CD4-positive, alpha-beta T cell treated with Interferon alpha-2 for 1 hour (primary cell): Measurements from ENCODE around the gene ACKR4.
"Not testable (repeated sequence)": the region's sequence is repeated elsewhere in the genome, so short reads cannot be mapped to it uniquely, and the experiment has no call there.

ENCODE experiments used
- DNase-seq, 2 donors: peaks; one replicate each; pipeline ENCODE4 v3.0.0-alpha.2; 2020 to 2022

ACKR4 gene

GRCh38 chr3:132595014-132595413 is 2.1 kb upstream of the ACKR4 start:
- DNase-seq: no peak

GRCh38 chr3:132596326-132596725 is 744 bp upstream of the ACKR4 start:
- no peak for DNase-seq

GRCh38 chr3:132597660-132598059 is 590 bp downstream of the ACKR4 start:
- DNase-seq: no peak

GRCh38 chr3:132598181-132598580 is 1.1 kb downstream of the ACKR4 start:
- DNase-seq: no peak

GRCh38 chr3:132600614-132601013 is 3.5 kb downstream of the ACKR4 start:
- DNase-seq: not testable (repeated sequence)

- no peak for DNase-seq
Observed at GRCh38 chr3:132605374-132605792, 8.3 kb downstream of the ACKR4 start.

- no peak for DNase-seq
Observed at GRCh38 chr3:132606085-132606484, 9.0 kb downstream of the ACKR4 start.

GRCh38 chr3:132606620-132607019 is 9.6 kb downstream of the ACKR4 start:
- DNase-seq: not testable (repeated sequence)

GRCh38 chr3:132615301-132615700 is 18.2 kb downstream of the ACKR4 start:
- DNase-seq: not testable (repeated sequence)

- no peak for DNase-seq
Observed at GRCh38 chr3:132615881-132616280, 18.8 kb downstream of the ACKR4 start.

- DNase-seq: no peak
Observed at GRCh38 chr3:132616780-132617179, 19.7 kb downstream of the ACKR4 start.

GRCh38 chr3:132622148-132622547 is 25.1 kb downstream of the ACKR4 start:
- no peak for DNase-seq

- no peak for DNase-seq
Observed at GRCh38 chr3:132622761-132623160, 25.7 kb downstream of the ACKR4 start.

- DNase-seq: no peak
Observed at GRCh38 chr3:132623646-132624045, 26.6 kb downstream of the ACKR4 start.

GRCh38 chr3:132624790-132625189 is 27.7 kb downstream of the ACKR4 start:
- DNase-seq: no peak

- DNase-seq: no peak
Observed at GRCh38 chr3:132625613-132626012, 28.5 kb downstream of the ACKR4 start.

GRCh38 chr3:132626955-132627354 is 29.9 kb downstream of the ACKR4 start:
- DNase-seq: no peak

- DNase-seq: no peak
Observed at GRCh38 chr3:132628157-132628556, 31.1 kb downstream of the ACKR4 start.

GRCh38 chr3:132629928-132630327 is 32.9 kb downstream of the ACKR4 start:
- DNase-seq: no peak

GRCh38 chr3:132630612-132631011 is 33.5 kb downstream of the ACKR4 start:
- no peak for DNase-seq

- DNase-seq: no peak
Observed at GRCh38 chr3:132635052-132635451, 38.0 kb downstream of the ACKR4 start.

GRCh38 chr3:132637590-132637989 is 40.5 kb downstream of the ACKR4 start:
- DNase-seq: no peak

- DNase-seq: no peak
Observed at GRCh38 chr3:132638706-132639105, 41.6 kb downstream of the ACKR4 start.

- not testable (repeated sequence) for DNase-seq
Observed at GRCh38 chr3:132641427-132641826, 44.4 kb downstream of the ACKR4 start.

- peak in 1 of 2 donors; percentile 47 for DNase-seq
Observed at GRCh38 chr3:132641837-132642538, 44.9 kb downstream of the ACKR4 start.
